MCF 10A (cell line): Measurements from ENCODE around the gene GLI1. TPM values are rescaled to one million over a fixed set of nuclear protein-coding genes. Genes with fewer than 3 reads are reported as not detected.

Experiments used
- BruUV-seq: library from RNA; stranded (reverse); fragments of 400-500 nt; replicated peaks from 2 replicates; lab custom pipeline; 2021; lab: Mats Ljungman, UMichigan
- CTCF ChIA-PET: fragments of 300-600 bp; sonication (Branson Sonifier 250); formaldehyde crosslinking; extraction: SDS; loops from one replicate; lab custom pipeline; 2021; ENCODE audit warnings: antibody characterized with exemption, inconsistent platforms; lab: Yijun Ruan, JAX
- POLR2A ChIA-PET: fragments of 300-600, 350-650 bp; sonication (Branson Sonifier 250); formaldehyde crosslinking; extraction: SDS; loops from one replicate; lab custom pipeline; 2020; ENCODE audit warnings: antibody characterized with exemption, inconsistent platforms; lab: Yijun Ruan, JAX
- DNase-seq: peaks from one replicate; pipeline ENCODE4 v3.0.0-alpha.2; 2018; ENCODE audit not compliant: unreplicated experiment
- H3K27ac Mint-ChIP-seq: one replicate; pipeline ENCODE4 v1.8.0; 2022; ENCODE audit warnings: mild to moderate bottlenecking, low read depth, mixed read lengths; ENCODE audit not compliant: unreplicated experiment
- H3K27me3 Mint-ChIP-seq: one replicate; pipeline ENCODE4 v1.8.0; 2022; ENCODE audit warnings: mixed read lengths; ENCODE audit not compliant: insufficient read depth, unreplicated experiment
- H3K36me3 Mint-ChIP-seq: one replicate; pipeline ENCODE4 v1.8.0; 2022; ENCODE audit warnings: mild to moderate bottlenecking, moderate library complexity, mixed read lengths; ENCODE audit not compliant: insufficient read depth, unreplicated experiment
- H3K4me1 Mint-ChIP-seq: one replicate; pipeline ENCODE4 v1.8.0; 2022; ENCODE audit warnings: mixed read lengths; ENCODE audit not compliant: insufficient read depth, unreplicated experiment
- H3K4me3 Mint-ChIP-seq: one replicate; pipeline ENCODE4 v1.8.0; 2022; ENCODE audit warnings: mild to moderate bottlenecking, moderate library complexity, mixed read lengths; ENCODE audit not compliant: unreplicated experiment
- H3K9me3 Mint-ChIP-seq: one replicate; pipeline ENCODE4 v1.8.0; 2022; ENCODE audit warnings: mixed read lengths; ENCODE audit not compliant: unreplicated experiment
- CTCF ChIP-seq: fragments of 200-600 bp; IDR thresholded peaks from one replicate; pipeline ENCODE4 v1.8.0; 2022; ENCODE audit warnings: antibody characterized with exemption, mild to moderate bottlenecking; ENCODE audit not compliant: unreplicated experiment
- intact Hi-C: fragments of 100-400 bp; cut with micrococcal nuclease; formaldehyde crosslinking; loops from 2 replicates; pipeline ENCODE4 v1.14.1; 2022
- total RNA-seq: library from RNA; stranded (reverse); gene quantifications from 2 replicates; pipeline ENCODE4 v1.2.3, GENCODE V29; 2022

The GLI1 gene
- total RNA-seq, 1 experiment from 2014 or later: not detected

DNA sequence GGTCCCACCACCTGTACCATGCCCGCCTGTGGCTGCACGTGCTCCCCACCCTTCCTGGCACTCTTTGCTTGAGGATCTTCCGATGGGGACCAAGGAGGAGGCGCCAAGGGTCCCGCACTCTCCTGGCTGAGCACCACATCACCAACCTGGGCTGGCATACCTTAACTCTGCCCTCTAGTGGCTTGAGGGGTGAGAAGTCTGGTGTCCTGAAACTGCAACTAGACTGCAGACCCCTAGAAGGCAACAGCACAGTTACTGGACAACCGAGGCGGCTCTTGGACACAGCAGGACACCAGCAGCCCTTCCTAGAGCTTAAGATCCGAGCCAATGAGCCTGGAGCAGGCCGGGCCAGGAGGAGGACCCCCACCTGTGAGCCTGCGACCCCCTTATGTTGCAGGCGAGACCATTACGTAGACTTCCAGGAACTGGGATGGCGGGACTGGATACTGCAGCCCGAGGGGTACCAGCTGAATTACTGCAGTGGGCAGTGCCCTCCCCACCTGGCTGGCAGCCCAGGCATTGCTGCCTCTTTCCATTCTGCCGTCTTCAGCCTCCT lies 3.4 kb upstream of the GLI1 start:
- ChIA-PET POLR2A (interaction anchor here (0.6 to 0.7 kb wide), 2 partner anchors 9 to 33 kb away, joined by 3 to 4 read pairs; no protein-coding TSS in a partner anchor), CTCF (interaction anchor here (0.5 to 9.6 kb wide), 33 partner anchors 7 to 388 kb away, joined by 3 to 178 read pairs (median 4); partner anchors contain the start of genes ARHGAP9 and STAC3)
- TSS peak; percentile 11 for BruUV-seq
- intact Hi-C loops: no loop called here
- Mint-ChIP-seq H3K36me3 (peaks cover 5% of the 10 kb centered on the region), H3K9me3 (no peaks in the 10 kb centered on the region), H3K4me3 (peak overlapping the region; percentile 7), H3K27ac (no peak overlapping the region), H3K27me3 (peaks cover 15% of the 10 kb centered on the region), H3K4me1 (peaks cover 49% of the 10 kb centered on the region)
- peak; percentile 41 for TF ChIP-seq CTCF
- DNase-seq: peak; percentile 62

DNA sequence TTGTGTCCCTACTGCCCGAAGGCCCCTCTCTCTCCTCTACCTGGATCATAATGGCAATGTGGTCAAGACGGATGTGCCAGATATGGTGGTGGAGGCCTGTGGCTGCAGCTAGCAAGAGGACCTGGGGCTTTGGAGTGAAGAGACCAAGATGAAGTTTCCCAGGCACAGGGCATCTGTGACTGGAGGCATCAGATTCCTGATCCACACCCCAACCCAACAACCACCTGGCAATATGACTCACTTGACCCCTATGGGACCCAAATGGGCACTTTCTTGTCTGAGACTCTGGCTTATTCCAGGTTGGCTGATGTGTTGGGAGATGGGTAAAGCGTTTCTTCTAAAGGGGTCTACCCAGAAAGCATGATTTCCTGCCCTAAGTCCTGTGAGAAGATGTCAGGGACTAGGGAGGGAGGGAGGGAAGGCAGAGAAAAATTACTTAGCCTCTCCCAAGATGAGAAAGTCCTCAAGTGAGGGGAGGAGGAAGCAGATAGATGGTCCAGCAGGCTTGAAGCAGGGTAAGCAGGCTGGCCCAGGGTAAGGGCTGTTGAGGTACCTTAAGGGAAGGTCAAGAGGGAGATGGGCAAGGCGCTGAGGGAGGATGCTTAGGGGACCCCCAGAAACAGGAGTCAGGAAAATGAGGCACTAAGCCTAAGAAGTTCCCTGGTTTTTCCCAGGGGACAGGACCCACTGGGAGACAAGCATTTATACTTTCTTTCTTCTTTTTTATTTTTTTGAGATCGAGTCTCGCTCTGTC lies 2.7 kb upstream of the GLI1 start:
- peak; percentile 9 for DNase-seq
- POLR2A ChIA-PET: interaction anchor here (0.7 to 2.3 kb wide), 3 partner anchors 8 to 62 kb away, joined by 3 to 7 read pairs (median 4); no protein-coding TSS in a partner anchor
- CTCF ChIA-PET: interaction anchor here (0.5 to 9.6 kb wide), 19 partner anchors 12 to 281 kb away, joined by 3 to 178 read pairs (median 5); partner anchors contain the start of gene STAC3
- H3K36me3 Mint-ChIP-seq: peaks cover 5% of the 10 kb centered on the region
- TF ChIP-seq CTCF: no peak
- intact Hi-C loops: no loop called here
- H3K27me3 Mint-ChIP-seq: peaks cover 15% of the 10 kb centered on the region
- BruUV-seq: no TSS peak
- H3K27ac Mint-ChIP-seq: peak overlapping the region; percentile 51
- peaks cover 48% of the 10 kb centered on the region for H3K4me1 Mint-ChIP-seq
- no peak overlapping the region for H3K4me3 Mint-ChIP-seq
- H3K9me3 Mint-ChIP-seq: no peaks in the 10 kb centered on the region

GRCh38 chr12:57458665-57459054 lies 925 bp upstream of the GLI1 start:
- TSS peak; percentile 75 for BruUV-seq
- Mint-ChIP-seq H3K4me1 (peaks cover 44% of the 10 kb centered on the region), H3K27ac (peak overlapping the region; percentile 66), H3K36me3 (peaks cover 9% of the 10 kb centered on the region), H3K9me3 (no peaks in the 10 kb centered on the region), H3K4me3 (peak overlapping the region; percentile 95), H3K27me3 (peaks cover 22% of the 10 kb centered on the region)
- CTCF ChIA-PET: interaction anchor here (0.5 to 9.6 kb wide), 62 partner anchors 10 to 1855 kb away, joined by 3 to 139 read pairs (median 4); partner anchors contain the start of genes B4GALNT1, MARS1 and SHMT2
- DNase-seq: no peak
- intact Hi-C loops: loop anchor here (2.0 kb wide), 1 partner anchor 162 kb away; no protein-coding TSS in a partner anchor
- no peak for TF ChIP-seq CTCF
- POLR2A ChIA-PET: interaction anchor here (0.5 to 2.3 kb wide), 7 partner anchors 17 to 235 kb away, joined by 3 to 8 read pairs (median 4); partner anchors contain the start of gene OS9
